PC-9 (cell line): ENCODE measurements around the gene SLC46A3. TPM values are rescaled to one million over a fixed set of nuclear protein-coding genes. Genes with fewer than 3 reads are reported as not detected.

Source experiments
- BruUV-seq: library from RNA; stranded (reverse); fragments of 400-500 nt; replicated peaks from 2 replicates; lab custom pipeline; 2021; lab: Mats Ljungman, UMichigan
- CTCF ChIA-PET: fragments of 300-600 bp; sonication (Branson Sonifier 250); formaldehyde crosslinking; loops from one replicate; lab custom pipeline; 2022; ENCODE audit warnings: antibody characterized with exemption; lab: Charles Lee
- POLR2A ChIA-PET: fragments of 300-600 bp; sonication (Branson Sonifier 250); formaldehyde crosslinking; loops from one replicate; lab custom pipeline; 2022; ENCODE audit warnings: antibody characterized with exemption; ENCODE audit not compliant: unreplicated experiment; lab: Charles Lee
- DNase-seq, 2 experiments: peaks; one replicate each; pipeline versions ENCODE4 v3.0.0 to v3.0.0-alpha.2; 2015 to 2022; ENCODE audit warnings: mixed read lengths in 1 of 2
- H2AFZ ChIP-seq: fragments of 200-600 bp; sonication (generic); 2 replicates; pipeline ENCODE4 v1.8.1; 2017; ENCODE audit warnings: antibody characterized with exemption
- H3F3A ChIP-seq: fragments of 200-600 bp; sonication (generic); 2 replicates; pipeline ENCODE4 v1.8.1; 2017; ENCODE audit warnings: antibody characterized with exemption, mild to moderate bottlenecking, low read depth; ENCODE audit not compliant: insufficient read depth
- H3K27ac ChIP-seq: fragments of 200-600 bp; sonication (generic); 2 replicates; pipeline ENCODE4 v1.6.1; 2016; ENCODE audit warnings: mixed run types
- H3K27me3 ChIP-seq: fragments of 200-600 bp; sonication (generic); 2 replicates; pipeline ENCODE4 v1.6.1; 2016; ENCODE audit warnings: low read depth, mixed run types; ENCODE audit not compliant: insufficient read depth
- H3K36me3 ChIP-seq: fragments of 200-600 bp; sonication (generic); 2 replicates; pipeline ENCODE4 v1.6.1; 2016; ENCODE audit warnings: low read depth, mixed run types
- H3K4me1 ChIP-seq: fragments of 200-600 bp; sonication (generic); replicated peaks from 2 replicates; pipeline ENCODE4 v1.6.1; 2016; ENCODE audit warnings: mixed run types; ENCODE audit not compliant: insufficient read depth
- H3K4me2 ChIP-seq: fragments of 200-600 bp; sonication (generic); 2 replicates; pipeline ENCODE4 v1.6.1; 2017; ENCODE audit warnings: mixed run types
- H3K4me3 ChIP-seq: fragments of 200-600 bp; sonication (generic); 2 replicates; pipeline ENCODE4 v1.6.1; 2016; ENCODE audit warnings: mixed run types
- H3K79me2 ChIP-seq: fragments of 200-600 bp; sonication (generic); 2 replicates; pipeline ENCODE4 v1.6.1; 2017; ENCODE audit warnings: low read depth, mixed run types
- H3K9me2 ChIP-seq: fragments of 200-600 bp; sonication (generic); 2 replicates; pipeline ENCODE4 v1.8.1; 2017; ENCODE audit warnings: mild to moderate bottlenecking; ENCODE audit not compliant: insufficient read depth
- H3K9me3 ChIP-seq: fragments of 200-600 bp; sonication (generic); 2 replicates; pipeline ENCODE4 v1.8.1; 2016; ENCODE audit warnings: low read depth; ENCODE audit not compliant: insufficient read depth
- H4K20me1 ChIP-seq: fragments of 200-600 bp; sonication (generic); 2 replicates; pipeline ENCODE4 v1.8.1; 2017; ENCODE audit not compliant: insufficient read depth
- CTCF ChIP-seq: fragments of 200-600 bp; sonication (generic); conservative IDR thresholded peaks from 2 replicates; pipeline ENCODE4 v1.6.1; 2017; ENCODE audit warnings: mixed run types, antibody characterized with exemption, mild to moderate bottlenecking, moderate library complexity
- EZH2 ChIP-seq: fragments of 200-600 bp; sonication (generic); IDR thresholded peaks from 2 replicates; pipeline ENCODE4 v1.8.0; 2017; ENCODE audit warnings: antibody characterized with exemption, low read depth
- intact Hi-C: fragments of 100-400 bp; cut with micrococcal nuclease; formaldehyde crosslinking; loops from one replicate; pipeline ENCODE4 v1.10.0; 2022; ENCODE audit not compliant: unreplicated experiment
- total RNA-seq: library from RNA; stranded (reverse); gene quantifications from 2 replicates; pipeline ENCODE4 v1.2.3, GENCODE V29; 2021

SLC46A3 gene
- total RNA-seq, 1 experiment from 2014 or later, result 0.15 TPM

- CTCF ChIA-PET, result no interaction called here
Measured at GRCh38 chr13:28719227-28720055, 671 bp upstream of the SLC46A3 start.

DNA sequence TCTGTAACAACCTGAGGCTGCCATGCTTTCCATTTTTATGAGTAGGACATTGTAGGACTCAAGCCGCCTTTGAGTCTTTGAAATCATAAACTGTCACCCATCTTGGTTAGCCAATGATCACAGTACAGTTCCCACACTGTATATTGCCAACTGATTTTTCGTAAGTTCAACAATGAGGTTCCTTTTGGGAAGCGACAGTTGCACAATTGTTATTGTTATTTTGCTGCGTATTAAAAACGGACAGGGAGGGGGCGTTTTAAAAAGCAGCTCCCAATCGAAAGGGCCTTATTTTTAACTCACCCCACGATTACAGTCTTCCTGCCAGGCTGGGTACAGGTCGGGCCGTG, 601 bp downstream of the SLC46A3 start:
- Histone ChIP-seq H2AFZ (no peak overlapping the region), H3K4me3 (no peak overlapping the region), H3K27ac (no peak overlapping the region), H3K9me2 (no peaks in the 10 kb centered on the region; the same call in 1 of the 2 replicates), H3K9me3 (no peaks in the 10 kb centered on the region), H3F3A (peaks cover 13% of the 10 kb centered on the region; the same call in 1 of the 2 replicates), H3K36me3 (no peaks in the 10 kb centered on the region), H3K27me3 (no peaks in the 10 kb centered on the region), H3K4me2 (no peak overlapping the region), H3K79me2 (no peaks in the 10 kb centered on the region), H4K20me1 (no peaks in the 10 kb centered on the region), H3K4me1 (peaks cover 17% of the 10 kb centered on the region)
- TF ChIP-seq EZH2 (no peak), CTCF (no peak)
- intact Hi-C loops, result no loop called here
- ChIA-PET POLR2A (interaction anchor here (0.6 kb wide), 1 partner anchor 9 kb away, joined by 5 read pairs; no protein-coding TSS in a partner anchor), CTCF (no interaction called here)
- DNase-seq, result no peak
- no TSS peak for BruUV-seq

More at GRCh38 chr13:28719227-28720055, 671 bp upstream of the SLC46A3 start:
- no peak overlapping the region for H3K4me2 ChIP-seq
- no peak overlapping the region for H2AFZ ChIP-seq
- peaks cover 13% of the 10 kb centered on the region; the same call in 1 of the 2 replicates for H3F3A ChIP-seq
- H3K9me2 ChIP-seq, result no peaks in the 10 kb centered on the region; the same call in 1 of the 2 replicates
- H4K20me1 ChIP-seq, result no peaks in the 10 kb centered on the region
- no peak for TF ChIP-seq CTCF
- TF ChIP-seq EZH2, result no peak
- no peaks in the 10 kb centered on the region for H3K36me3 ChIP-seq
- H3K9me3 ChIP-seq, result no peaks in the 10 kb centered on the region
- H3K27me3 ChIP-seq, result no peaks in the 10 kb centered on the region
- peaks cover 17% of the 10 kb centered on the region for H3K4me1 ChIP-seq
- POLR2A ChIA-PET, result no interaction called here
- DNase-seq, result no peak
- no peaks in the 10 kb centered on the region for H3K79me2 ChIP-seq
- no peak overlapping the region for H3K27ac ChIP-seq
- H3K4me3 ChIP-seq, result no peak overlapping the region
- intact Hi-C loops, result no loop called here
- no TSS peak for BruUV-seq

DNA sequence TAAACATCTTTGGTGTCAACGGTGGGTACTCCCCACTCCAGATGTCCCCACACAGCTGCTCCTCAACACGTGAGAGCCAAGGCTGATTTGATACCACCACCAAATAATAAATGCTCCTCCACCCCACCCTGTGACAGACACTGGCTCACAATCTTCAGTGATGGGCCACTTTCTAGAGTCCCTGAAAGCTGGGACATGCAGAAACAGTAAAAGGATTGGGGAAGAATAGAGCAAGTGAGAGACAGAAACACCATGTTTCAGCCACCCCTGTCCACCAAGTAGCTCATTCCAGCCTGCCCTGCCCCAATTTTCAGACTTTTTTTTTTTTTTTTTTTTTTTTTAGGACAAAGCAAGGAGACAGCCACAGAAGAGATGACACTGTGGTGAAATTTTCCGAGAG, 1.6 kb downstream of the SLC46A3 start:
- H4K20me1 ChIP-seq, result no peaks in the 10 kb centered on the region
- DNase-seq, result no peak
- no TSS peak for BruUV-seq
- peaks cover 17% of the 10 kb centered on the region for H3K4me1 ChIP-seq
- no peak for TF ChIP-seq CTCF
- TF ChIP-seq EZH2, result no peak
- POLR2A ChIA-PET, result no interaction called here
- CTCF ChIA-PET, result no interaction called here
- H2AFZ ChIP-seq, result no peak overlapping the region
- intact Hi-C loops, result no loop called here
- H3K9me3 ChIP-seq, result no peaks in the 10 kb centered on the region
- H3K27me3 ChIP-seq, result no peaks in the 10 kb centered on the region
- peak overlapping the region; percentile 72 for H3K27ac ChIP-seq
- peak overlapping the region; percentile 68 for H3K4me2 ChIP-seq
- no peaks in the 10 kb centered on the region for H3K79me2 ChIP-seq
- no peaks in the 10 kb centered on the region; the same call in 1 of the 2 replicates for H3K9me2 ChIP-seq
- H3F3A ChIP-seq, result peaks cover 13% of the 10 kb centered on the region; the same call in 1 of the 2 replicates
- H3K36me3 ChIP-seq, result no peaks in the 10 kb centered on the region
- no peak overlapping the region for H3K4me3 ChIP-seq
